Keratinocyte (primary cell): Measurements from ENCODE around the gene DNAAF5. TPM values are rescaled to one million over a fixed set of nuclear protein-coding genes. Genes with fewer than 3 reads are reported as not detected.

Experiments
- DNase-seq: peaks from one replicate; pipeline ENCODE4 v3.0.0-alpha.2; 2011; ENCODE audit warnings: low read depth, missing footprints, low spot score
- FAIRE-seq: peaks from 2 replicates; lab custom pipeline; 2011; peaks lifted over from hg19 to GRCh38; lab: Jason Lieb, UNC
- H2AFZ ChIP-seq: 2 replicates; pipeline ENCODE4 v1.6.0; 2012; ENCODE audit warnings: low read length, control low read depth, inconsistent platforms; ENCODE audit not compliant: control insufficient read depth
- H3K27ac ChIP-seq: 2 replicates; pipeline ENCODE4 v1.5.1; 2011; ENCODE audit warnings: low read length; ENCODE audit not compliant: control insufficient read depth, insufficient read depth
- H3K27me3 ChIP-seq: 3 replicates; pipeline ENCODE4 v1.6.0; 2011; ENCODE audit warnings: low read length; ENCODE audit not compliant: control insufficient read depth, insufficient read depth; ENCODE audit errors: extremely low read depth
- H3K36me3 ChIP-seq, 2 experiments: 2 replicates in 1 of 2; 3 replicates in 1 of 2; pipeline ENCODE4 v1.5.1; 2011; ENCODE audit warnings: low read length in 2 of 2, mild to moderate bottlenecking in 1 of 2; ENCODE audit not compliant: control insufficient read depth in 2 of 2, insufficient read depth in 2 of 2; ENCODE audit errors: extremely low read depth in 1 of 2
- H3K4me1 ChIP-seq: 3 replicates; pipeline ENCODE4 v1.5.1; 2011; ENCODE audit warnings: low read length; ENCODE audit not compliant: control insufficient read depth, insufficient read depth; ENCODE audit errors: extremely low read depth
- H3K4me2 ChIP-seq: 3 replicates; pipeline ENCODE4 v1.6.0; 2011; ENCODE audit warnings: low read depth, low read length; ENCODE audit not compliant: control insufficient read depth, insufficient read depth; ENCODE audit errors: extremely low read depth
- H3K4me3 ChIP-seq, 3 experiments: fragments of 200-600 bp in 1 of 3; sonication (generic) in 1 of 3; 2 replicates in 2 of 3; 3 replicates in 1 of 3; pipeline ENCODE4 v1.5.1; 2011 to 2016; ENCODE audit warnings: low read length in 3 of 3, mild to moderate bottlenecking in 3 of 3, control low read depth in 2 of 3, inconsistent platforms in 1 of 3, low read depth in 1 of 3, mixed read lengths in 1 of 3, mixed run types in 1 of 3, moderate library complexity in 1 of 3; ENCODE audit not compliant: control insufficient read depth in 2 of 3, insufficient read depth in 2 of 3; ENCODE audit errors: extremely low read depth in 1 of 3
- H3K79me2 ChIP-seq: 2 replicates; pipeline ENCODE4 v1.6.0; 2012; ENCODE audit warnings: low read length; ENCODE audit not compliant: control insufficient read depth, insufficient read depth
- H3K9ac ChIP-seq: 3 replicates; pipeline ENCODE4 v1.6.0; 2011; ENCODE audit warnings: low read length; ENCODE audit not compliant: control insufficient read depth, insufficient read depth; ENCODE audit errors: extremely low read depth
- H3K9me1 ChIP-seq: 3 replicates; pipeline ENCODE4 v1.6.0; 2011; ENCODE audit warnings: low read length; ENCODE audit not compliant: control insufficient read depth, insufficient read depth; ENCODE audit errors: extremely low read depth
- H3K9me3 ChIP-seq: 2 replicates; pipeline ENCODE4 v1.5.1; 2012; ENCODE audit warnings: low read depth, low read length; ENCODE audit not compliant: control insufficient read depth
- H4K20me1 ChIP-seq: 3 replicates; pipeline ENCODE4 v1.6.0; 2011; ENCODE audit warnings: low read length; ENCODE audit not compliant: control insufficient read depth, insufficient read depth; ENCODE audit errors: extremely low read depth
- CTCF ChIP-seq, 3 experiments: IDR thresholded peaks in 1 of 3; conservative IDR thresholded peaks in 1 of 3; optimal IDR thresholded peaks in 1 of 3; 2 replicates in 2 of 3; 3 replicates in 1 of 3; pipeline versions ENCODE3 to v1.5.1; 2011; ENCODE audit warnings: low read length in 3 of 3, mild to moderate bottlenecking in 3 of 3, moderate library complexity in 2 of 3, control low read depth in 1 of 3, inconsistent platforms in 1 of 3; ENCODE audit not compliant: insufficient read depth in 2 of 3; ENCODE audit errors: extremely low read depth in 1 of 3
- EZH2 ChIP-seq: IDR thresholded peaks from one replicate; pipeline ENCODE4 v1.6.1; 2012; ENCODE audit warnings: inconsistent platforms, mild to moderate bottlenecking, low read length, moderate library complexity
- dilution Hi-C: fragments of 300-500 bp; cut with MboI; formaldehyde crosslinking; loops from one replicate; pipeline ENCODE4 v1.7.0; 2020; ENCODE audit warnings: low sequenced_read_pairs; ENCODE audit not compliant: extremely low pct_ligation_motif_present
- polyA plus RNA-seq, 5 experiments: library from polyadenylated mRNA; depleted of rRNA in 3 of 5; stranded (reverse) in 3 of 5; stranded (forward) in 1 of 5; unstranded in 1 of 5; fragments of >200 nt; gene quantifications; 1 replicate in 1 of 5; 2 replicates in 3 of 5; 3 replicates in 1 of 5; pipeline versions ENCODE4 v1.2.1 to v1.2.3, GENCODE V29; 2011 to 2012; ENCODE audit warnings: missing spikeins in 2 of 5, low read depth in 1 of 5, low replicate concordance in 1 of 5

DNAAF5 gene
- polyA plus RNA-seq, 1 donor (not counting 4 experiments of a cell fraction or from before 2014, with no cell fraction given), result 16.3 TPM

GRCh38 chr7:696812-697551 lies 29.5 kb upstream of the DNAAF5 start:
- no peak for FAIRE-seq
- H3K27me3 ChIP-seq, result no peaks in the 10 kb centered on the region
- dilution Hi-C loops, result no loop called here

GRCh38 chr7:698515-699475 lies 27.7 kb upstream of the DNAAF5 start:
- H3K9me1 ChIP-seq, result no peaks in the 10 kb centered on the region
- H3K4me3 ChIP-seq, result peak overlapping the region in 1 of 3 experiments; percentile 25
- dilution Hi-C loops, result no loop called here
- H4K20me1 ChIP-seq, result no peaks in the 10 kb centered on the region
- H3K79me2 ChIP-seq, result no peaks in the 10 kb centered on the region
- H3K9ac ChIP-seq, result no peak overlapping the region
- H3K36me3 ChIP-seq, result peaks cover 0 to 2% of the 10 kb centered on the region in 2 experiments
- peaks cover 13% of the 10 kb centered on the region for H3K4me1 ChIP-seq
- peaks cover 1% of the 10 kb centered on the region for H3K9me3 ChIP-seq
- no peak for DNase-seq
- no peak overlapping the region for H3K27ac ChIP-seq
- peak overlapping the region; percentile 76 for H2AFZ ChIP-seq
- TF ChIP-seq CTCF (optimal IDR thresholded peaks at IDR 0.05 in 1 of 3, IDR thresholded peaks at IDR 0.05 in 1 of 3, conservative IDR thresholded peaks at IDR 0.05 in 1 of 3; ENCODE audit: extremely low read depth in 1 of 3, insufficient read depth in 2 of 3, low read length in 3 of 3) (no peak), EZH2 (no peak)
- peak; percentile 44 for FAIRE-seq
- no peaks in the 10 kb centered on the region for H3K27me3 ChIP-seq
- peak overlapping the region; percentile 68 for H3K4me2 ChIP-seq

More at GRCh38 chr7:696812-697551, 29.5 kb upstream of the DNAAF5 start:
- H3K27ac ChIP-seq, result no peak overlapping the region
- H3K4me1 ChIP-seq, result peaks cover 13% of the 10 kb centered on the region
- no peak for DNase-seq
- H3K9ac ChIP-seq, result no peak overlapping the region
- H2AFZ ChIP-seq, result no peak overlapping the region
- H4K20me1 ChIP-seq, result no peaks in the 10 kb centered on the region
- H3K79me2 ChIP-seq, result no peaks in the 10 kb centered on the region
- H3K9me3 ChIP-seq, result no peaks in the 10 kb centered on the region
- TF ChIP-seq EZH2, result no peak
- no peak overlapping the region for H3K4me2 ChIP-seq
- no peaks in the 10 kb centered on the region for H3K9me1 ChIP-seq
- no peak overlapping the region for H3K4me3 ChIP-seq
- H3K36me3 ChIP-seq, result peaks cover 0 to 3% of the 10 kb centered on the region in 2 experiments
